ENCODE data around the gene NPR3.

Gene NPR3

DNA sequence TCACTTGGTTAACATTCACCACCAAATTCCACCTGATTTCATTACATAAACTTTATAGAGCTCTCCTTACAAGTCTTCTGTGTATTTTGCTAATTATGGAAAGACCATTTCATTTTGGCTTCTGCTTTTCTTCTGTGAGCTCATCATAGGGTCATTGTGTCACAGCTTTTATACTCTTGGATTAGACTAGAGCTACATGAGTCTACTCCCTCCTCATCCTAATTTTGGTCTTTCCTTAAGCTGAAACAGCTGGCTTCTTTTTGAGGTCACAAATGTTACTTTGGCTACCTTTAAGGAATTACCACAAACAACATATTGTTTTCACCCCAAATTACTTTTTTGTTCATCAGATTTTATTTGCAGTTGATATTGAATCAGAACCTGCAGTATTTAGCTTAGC lies 103.0 kb downstream of the NPR3 start:
- no peak for DNase-seq

GRCh38 chr5:32814620-32815019 lies 103.5 kb downstream of the NPR3 start:
- DNase-seq: no peak

GRCh38 chr5:32827981-32828380 lies 116.9 kb downstream of the NPR3 start:
- no peak for DNase-seq

- no peak for DNase-seq
Observed at GRCh38 chr5:32828492-32828891, 117.4 kb downstream of the NPR3 start.

DNA sequence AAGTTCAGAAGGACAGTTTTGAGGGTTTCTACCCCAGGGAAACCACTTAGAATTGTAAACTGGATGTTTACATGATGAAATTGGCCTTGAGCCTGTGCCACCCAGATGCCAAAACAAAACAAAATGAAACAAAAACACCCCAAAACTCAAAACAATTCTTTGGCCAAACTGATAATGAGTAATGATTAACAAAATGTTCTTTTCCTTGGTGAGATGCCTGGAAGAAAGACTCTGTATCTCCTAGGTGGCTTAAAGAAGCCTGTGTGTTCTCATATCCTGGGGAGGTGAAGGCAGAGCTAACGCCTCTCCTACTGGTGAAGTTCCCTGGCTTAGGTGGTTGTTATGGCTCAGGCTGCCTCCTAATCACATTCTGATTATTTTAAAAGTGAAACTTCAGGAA lies 120.5 kb downstream of the NPR3 start:
- DNase-seq: no peak

DNA sequence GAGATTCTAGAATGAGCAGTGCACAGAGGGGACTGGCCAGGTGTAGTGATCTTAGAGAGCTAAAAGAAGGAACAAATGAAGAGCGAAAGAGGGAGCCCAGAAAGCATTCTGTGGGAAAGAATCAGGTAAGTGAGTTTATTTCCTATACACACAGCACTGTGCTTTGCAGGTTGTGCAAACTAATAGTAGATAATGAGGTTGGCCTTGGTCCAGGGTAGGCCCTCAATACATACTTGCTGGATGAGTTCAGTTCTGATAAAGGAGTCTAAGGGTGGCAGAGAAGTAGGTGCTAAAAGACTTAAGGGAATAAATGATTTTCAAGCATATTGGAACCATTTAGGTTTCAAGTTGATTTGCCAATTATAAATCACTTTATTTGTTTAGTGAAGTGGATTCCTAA lies 122.0 kb downstream of the NPR3 start:
- no peak for DNase-seq

GRCh38 chr5:32833663-32834062 lies 122.5 kb downstream of the NPR3 start:
- no peak for DNase-seq

DNA sequence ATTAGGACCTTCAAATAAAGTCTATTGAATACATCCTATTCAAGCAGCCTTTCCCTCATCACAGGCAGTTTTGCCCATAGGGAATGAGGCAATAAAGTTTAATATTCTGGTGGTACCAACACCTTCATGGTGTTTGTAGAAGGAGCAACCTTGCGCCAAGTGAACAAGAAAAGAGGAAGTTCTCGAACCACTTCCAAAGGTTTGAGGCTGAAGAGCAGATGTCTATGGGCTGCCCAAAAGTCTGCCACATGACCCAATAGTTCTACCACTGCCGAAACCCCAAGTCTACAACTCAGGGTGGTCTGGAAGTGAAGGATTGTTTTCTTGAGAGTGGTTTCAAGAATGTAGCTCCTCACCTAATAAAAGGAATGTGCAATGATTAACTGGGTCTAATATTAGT lies 123.1 kb downstream of the NPR3 start:
- no peak for DNase-seq

- no peak for DNase-seq
Observed at GRCh38 chr5:32836176-32836575, 125.1 kb downstream of the NPR3 start.

DNA sequence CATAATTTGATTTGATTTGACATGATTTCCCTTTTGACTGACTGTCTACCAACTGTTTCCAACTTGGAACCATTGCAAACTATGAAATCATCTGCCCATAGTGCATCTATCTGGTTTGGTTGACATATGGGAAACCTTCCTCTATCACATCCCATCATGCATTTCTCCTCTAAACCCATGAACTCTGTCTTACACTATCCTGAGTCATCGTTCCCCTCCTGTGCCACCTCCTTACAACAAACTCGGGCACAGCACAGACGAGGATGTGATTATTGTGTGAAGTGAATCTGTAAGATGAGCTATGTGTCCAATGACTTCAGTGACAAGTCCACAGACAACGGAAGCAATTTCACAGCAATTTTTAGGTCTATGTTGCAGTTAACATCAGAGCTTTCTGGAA lies 126.1 kb downstream of the NPR3 start:
- DNase-seq: no peak

GRCh38 chr5:32839106-32839505 lies 128.0 kb downstream of the NPR3 start:
- no peak for DNase-seq

- DNase-seq: no peak
Observed at GRCh38 chr5:32840606-32841005, 129.5 kb downstream of the NPR3 start.
